NAMALWA (cell line): ENCODE results near the gene GDF9.
A peak's percentile ranks its signal among the peaks of the same experiment; 100 is the strongest.
"Not testable (repeated sequence)": the region's sequence is repeated elsewhere in the genome, so short reads cannot be mapped to it uniquely, and the experiment has no call there.

Source experiments
- DNase-seq: peaks from one replicate; pipeline ENCODE4 v3.0.0-alpha.2; 2015; ENCODE audit warnings: low spot score

The GDF9 gene

GRCh38 chr5:132872788-132873118 is 6.5 kb upstream of the GDF9 start:
- DNase-seq: no peak

GRCh38 chr5:132871459-132872284 is 5.4 kb upstream of the GDF9 start:
- no peak for DNase-seq

DNA sequence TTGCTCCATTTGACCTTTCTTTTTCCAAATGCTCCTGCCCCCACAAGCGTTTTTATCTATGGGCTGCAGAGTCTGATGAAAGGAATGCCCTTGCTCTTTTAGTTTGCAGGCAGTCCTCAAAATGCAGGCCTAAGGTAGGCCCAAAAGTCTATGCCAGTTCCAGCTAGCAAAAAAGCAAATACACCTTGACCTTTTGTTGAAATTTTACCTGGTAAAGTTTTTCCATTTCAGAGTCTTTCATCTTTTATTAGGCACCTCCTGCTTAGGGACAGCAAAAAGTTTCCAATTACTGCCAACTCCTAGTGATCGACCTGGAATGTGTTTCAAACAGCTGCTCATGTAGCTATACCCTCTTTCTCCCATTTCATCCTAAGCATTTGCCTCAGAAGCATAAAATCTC is 4.5 kb upstream of the GDF9 start:
- DNase-seq: no peak

DNA sequence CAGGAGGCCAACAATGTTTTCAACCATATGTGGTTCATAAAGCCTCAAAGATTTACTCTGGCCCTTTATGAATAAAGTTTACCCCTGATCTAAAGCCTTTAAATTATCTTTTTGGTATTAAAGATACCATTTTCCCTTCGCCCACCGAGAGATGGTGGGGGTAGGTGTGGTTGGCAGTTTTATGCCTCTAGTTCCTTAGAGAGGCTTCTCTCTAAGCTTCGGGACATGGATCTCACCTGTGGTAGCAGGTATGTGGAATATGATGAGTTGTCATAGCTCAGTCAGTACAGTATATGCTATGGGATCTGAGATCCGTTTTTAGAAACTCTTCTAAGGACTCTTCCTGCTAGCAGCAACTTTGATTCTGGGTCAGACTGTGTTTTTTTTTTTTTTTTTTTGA is 2.5 kb upstream of the GDF9 start:
- no peak for DNase-seq

GRCh38 chr5:132867046-132867451 is 780 bp upstream of the GDF9 start:
- DNase-seq: peak; percentile 53

- no peak for DNase-seq
Observed at GRCh38 chr5:132865668-132866341, 464 bp downstream of the GDF9 start.

GRCh38 chr5:132860742-132861141 is 5.5 kb downstream of the GDF9 start:
- no peak for DNase-seq

DNA sequence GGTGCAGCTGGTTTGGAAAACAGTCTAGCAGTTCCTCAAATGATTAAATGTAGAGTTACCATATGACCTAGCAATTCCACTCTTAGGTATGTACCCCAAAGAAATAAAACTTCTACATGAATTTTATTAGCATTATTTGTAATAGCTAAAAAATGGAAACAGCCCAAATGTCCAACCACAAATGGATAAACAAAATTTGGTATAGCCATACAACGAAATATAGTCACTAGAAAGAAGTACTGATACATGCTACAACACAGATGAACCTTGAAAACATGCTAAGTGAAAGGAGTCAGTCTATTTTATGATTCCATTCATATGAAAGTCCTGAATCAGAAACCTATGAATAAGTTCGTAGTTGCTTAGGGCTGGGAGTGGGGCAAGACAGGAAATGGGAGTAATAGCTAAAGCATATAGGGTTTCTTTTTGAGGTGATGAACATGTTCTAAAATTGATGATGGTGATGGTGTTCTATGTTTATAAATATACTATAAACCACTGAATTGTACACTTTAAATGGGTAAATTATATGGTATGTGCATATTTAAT is 6.3 kb downstream of the GDF9 start:
- no peak for DNase-seq

DNA sequence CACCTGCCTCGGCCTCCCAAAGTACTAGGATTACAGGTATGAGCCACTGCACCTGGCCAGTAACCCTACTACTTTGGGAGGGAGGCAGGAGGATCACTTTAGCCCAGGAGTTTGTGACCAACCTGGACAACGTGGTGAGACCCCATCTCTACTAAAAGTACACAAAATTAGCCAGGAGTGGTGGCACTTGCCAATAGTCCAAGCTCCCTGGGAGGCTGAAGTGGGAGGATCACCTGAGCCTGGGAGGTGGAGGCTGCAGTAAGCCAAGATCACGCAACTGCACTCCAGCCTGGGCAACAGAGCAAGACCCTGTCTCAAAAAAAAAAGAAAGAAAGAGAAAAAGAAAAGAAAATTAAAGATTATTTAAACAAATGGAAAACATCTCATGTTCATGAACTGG is 10.3 kb downstream of the GDF9 start:
- DNase-seq: no peak

- DNase-seq: not testable (repeated sequence)
Observed at GRCh38 chr5:132854992-132855391, 11.3 kb downstream of the GDF9 start.

DNA sequence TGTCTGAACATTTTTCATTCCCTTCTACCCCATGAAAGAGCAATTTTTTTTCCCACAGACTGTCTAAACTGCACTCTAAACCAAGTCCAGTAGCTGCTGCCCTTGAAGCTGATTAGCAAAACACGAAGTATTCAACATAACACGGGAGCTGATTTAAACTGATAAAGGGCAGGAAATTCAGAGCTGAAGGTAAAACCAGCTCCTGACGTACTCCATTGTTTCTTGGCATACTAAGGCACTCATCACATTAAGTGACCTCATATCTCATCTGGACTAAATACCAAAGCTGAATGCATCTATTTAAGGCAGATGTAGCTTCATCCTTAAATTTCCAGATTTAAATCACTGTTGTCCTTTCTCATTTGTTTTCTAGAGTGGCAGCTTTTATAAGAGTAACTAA is 12.0 kb downstream of the GDF9 start:
- DNase-seq: no peak

DNA sequence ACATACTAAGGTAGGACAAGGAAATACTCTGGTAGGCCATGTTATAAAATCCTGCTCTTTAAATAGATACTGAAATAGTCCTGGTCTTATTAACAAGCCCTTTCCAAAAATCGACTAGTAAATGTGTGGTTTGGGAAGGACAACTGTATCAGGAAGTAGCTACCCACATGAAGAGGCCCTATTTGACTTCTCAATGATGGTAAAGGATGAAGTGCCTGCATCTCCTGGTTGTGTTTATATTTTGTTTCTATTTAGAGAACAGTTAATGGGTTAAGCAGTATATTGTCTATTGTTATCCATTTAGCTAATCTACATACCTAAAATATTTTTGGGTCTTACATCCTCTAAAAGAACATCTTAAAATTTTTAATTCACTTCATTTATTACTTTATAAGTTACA is 12.5 kb downstream of the GDF9 start:
- no peak for DNase-seq

DNA sequence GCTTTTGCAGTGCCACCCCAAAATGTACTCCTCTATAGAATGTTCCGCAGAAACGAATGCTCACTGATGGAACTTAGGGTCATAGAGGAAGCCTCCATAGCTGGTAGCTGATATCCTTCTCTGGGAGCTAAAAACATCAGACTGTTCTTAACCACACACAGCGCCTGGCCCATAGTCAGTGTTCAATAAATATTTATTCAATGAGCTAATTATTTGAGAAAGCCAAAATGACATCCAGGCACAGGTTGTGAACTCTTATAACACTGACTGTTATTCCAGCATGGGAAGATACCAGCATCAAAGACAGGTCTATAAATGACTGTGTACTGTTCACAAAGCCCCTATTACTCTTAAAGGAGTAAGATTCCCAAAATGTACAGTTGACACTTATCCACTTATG is 12.9 kb downstream of the GDF9 start:
- no peak for DNase-seq

DNA sequence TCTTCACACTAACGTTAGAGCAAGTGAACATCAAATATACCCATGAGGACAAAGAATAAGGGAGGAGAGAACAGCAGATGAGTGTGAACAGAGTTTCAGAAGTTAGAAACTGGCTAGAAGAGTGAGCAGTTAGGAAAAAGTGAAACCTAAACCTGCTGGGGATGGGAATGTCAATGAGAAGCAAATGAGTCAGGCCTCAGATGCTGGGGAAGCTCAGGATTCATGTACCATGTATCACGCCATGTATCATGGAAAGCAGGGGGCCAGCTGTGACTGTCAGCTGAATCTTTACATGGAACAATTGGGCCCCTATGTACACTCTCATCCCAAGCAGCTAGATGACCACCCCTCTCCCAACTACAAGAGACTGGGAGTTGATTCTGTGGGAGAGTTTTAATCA is 16.2 kb downstream of the GDF9 start:
- DNase-seq: no peak

GRCh38 chr5:132849347-132849746 is 16.9 kb downstream of the GDF9 start:
- no peak for DNase-seq

- DNase-seq: no peak
Observed at GRCh38 chr5:132848270-132848669, 18.0 kb downstream of the GDF9 start.

- DNase-seq: no peak
Observed at GRCh38 chr5:132841305-132841704, 25.0 kb downstream of the GDF9 start.

DNA sequence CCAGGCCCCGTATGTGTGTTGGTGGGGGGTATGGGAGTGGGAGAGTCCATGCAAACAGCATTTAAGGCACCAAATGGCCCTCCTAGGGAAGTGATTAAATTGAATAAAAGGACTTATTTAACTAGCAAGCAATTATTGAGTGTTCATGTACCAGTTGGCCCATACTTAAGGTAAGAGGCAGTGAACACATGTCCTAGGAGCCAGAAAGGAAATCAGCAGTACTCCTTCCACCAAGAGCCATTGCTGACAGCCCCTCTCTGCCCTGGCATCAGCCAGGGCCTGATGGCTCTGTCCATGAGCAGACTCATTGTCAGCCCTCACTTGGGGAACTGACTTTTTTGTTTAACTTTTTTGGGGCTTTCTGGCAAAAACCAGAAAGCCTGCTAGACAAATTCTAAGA is 25.4 kb downstream of the GDF9 start:
- no peak for DNase-seq

- no peak for DNase-seq
Observed at GRCh38 chr5:132840313-132840712, 26.0 kb downstream of the GDF9 start.

GRCh38 chr5:132839426-132840301 is 26.6 kb downstream of the GDF9 start:
- no peak for DNase-seq

DNA sequence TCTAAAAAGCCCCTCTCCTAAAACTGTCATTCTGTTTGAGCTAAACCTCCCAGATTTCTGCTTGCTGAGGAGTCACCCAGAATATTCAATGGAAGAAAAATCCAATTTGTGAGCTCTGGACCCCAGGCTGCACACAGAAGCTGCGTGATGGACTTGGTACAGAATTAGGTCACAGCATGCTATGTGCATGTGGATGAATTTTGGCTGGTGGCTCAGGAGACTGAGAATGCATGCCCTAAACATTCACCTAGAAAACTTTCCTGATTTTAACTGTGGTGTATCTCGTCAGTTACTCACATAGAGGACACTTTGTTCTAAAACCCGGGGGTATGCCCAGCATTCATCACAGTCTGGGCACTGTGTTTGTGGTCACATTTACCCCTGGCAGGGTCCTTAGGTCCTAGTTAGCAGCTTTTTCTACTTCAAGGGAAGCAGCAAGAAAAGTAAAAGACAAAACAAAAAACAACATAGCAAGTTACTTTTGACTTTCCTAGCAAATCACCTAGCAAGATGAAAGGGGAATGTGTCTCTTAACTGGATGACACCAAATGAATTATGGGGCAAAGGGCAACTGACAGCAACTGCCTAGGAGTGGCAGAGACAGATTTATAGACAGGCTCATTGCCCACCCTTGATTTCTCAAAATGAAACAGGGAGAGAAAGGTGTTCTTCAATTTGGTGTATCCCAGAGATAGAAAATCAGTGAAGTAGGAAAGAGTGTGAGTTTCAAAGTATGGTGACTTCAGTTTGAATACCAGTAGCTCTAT is 27.6 kb downstream of the GDF9 start:
- no peak for DNase-seq

- DNase-seq: no peak
Observed at GRCh38 chr5:132837868-132838267, 28.4 kb downstream of the GDF9 start.
